Glutamatergic neuron (in vitro differentiated cells): Measurements from ENCODE around the gene PDHA2. TPM values are rescaled to one million over a fixed set of nuclear protein-coding genes. Genes with fewer than 3 reads are reported as not detected.

Experiments used
- DNase-seq: peaks from one replicate; pipeline ENCODE4 v3.0.0; 2022
- H3K27ac Mint-ChIP-seq: one replicate; pipeline ENCODE4 v1.8.0; 2020; ENCODE audit warnings: mild to moderate bottlenecking, mixed read lengths, inconsistent platforms; ENCODE audit not compliant: unreplicated experiment
- H3K27me3 Mint-ChIP-seq: one replicate; pipeline ENCODE4 v1.8.0; 2020; ENCODE audit warnings: mild to moderate bottlenecking, moderate library complexity, mixed read lengths, inconsistent platforms; ENCODE audit not compliant: unreplicated experiment
- H3K36me3 Mint-ChIP-seq: one replicate; pipeline ENCODE4 v1.8.0; 2020; ENCODE audit warnings: mild to moderate bottlenecking, mixed read lengths, inconsistent platforms; ENCODE audit not compliant: unreplicated experiment
- H3K4me1 Mint-ChIP-seq: one replicate; pipeline ENCODE4 v1.8.0; 2020; ENCODE audit warnings: mild to moderate bottlenecking, low read depth, mixed read lengths, inconsistent platforms; ENCODE audit not compliant: unreplicated experiment
- H3K4me3 Mint-ChIP-seq: one replicate; pipeline ENCODE4 v1.8.0; 2020; ENCODE audit warnings: mild to moderate bottlenecking, mixed read lengths, inconsistent platforms; ENCODE audit not compliant: unreplicated experiment
- H3K9me3 Mint-ChIP-seq: one replicate; pipeline ENCODE4 v1.8.0; 2020; ENCODE audit warnings: mild to moderate bottlenecking, moderate library complexity, mixed read lengths, inconsistent platforms; ENCODE audit not compliant: unreplicated experiment
- CTCF ChIP-seq: fragments of 200-600 bp; sonication (generic); IDR thresholded peaks from one replicate; pipeline ENCODE4 v1.5.0; 2021; ENCODE audit not compliant: partially characterized antibody, unreplicated experiment
- long read RNA-seq: library from polyadenylated mRNA; unstranded; transcript quantifications from one replicate; pipeline ENCODE4 v2.0.0, GENCODE V29; 2020; ENCODE audit not compliant: unreplicated experiment
- total RNA-seq: library from RNA; stranded (reverse); fragmentation: NEBNext Ultra II Directional; extraction: Animal tissue kit (Norgen Biotek cat#: 25700); gene quantifications from one replicate; pipeline ENCODE4 v1.2.1, GENCODE V29; 2021; ENCODE audit not compliant: unreplicated experiment

Gene PDHA2
- total RNA-seq = not detected
- long read RNA-seq = 0 reads

- no peak for TF ChIP-seq CTCF
- no peak for DNase-seq
- Mint-ChIP-seq H3K27me3 (no peaks in the 10 kb centered on the region), H3K9me3 (peaks cover 1% of the 10 kb centered on the region), H3K36me3 (no peaks in the 10 kb centered on the region), H3K4me1 (peaks cover 13% of the 10 kb centered on the region), H3K4me3 (no peak within 1 kb of the TSS), H3K27ac (no peak within 1 kb of the TSS)
Measured at GRCh38 chr4:95839891-95840290, at the start of gene PDHA2. TSS of gene PDHA2 (plus strand) at chr4:95840093. CDS start at chr4:95840151, 58 bp downstream.

- Mint-ChIP-seq H3K27me3 (no peaks in the 10 kb centered on the region), H3K9me3 (peaks cover 5% of the 10 kb centered on the region), H3K4me1 (peaks cover 26% of the 10 kb centered on the region), H3K4me3 (no peak overlapping the region), H3K36me3 (no peaks in the 10 kb centered on the region), H3K27ac (peak overlapping the region; percentile 46)
- peak; percentile 18 for DNase-seq
- TF ChIP-seq CTCF = no peak
Measured at GRCh38 chr4:95798003-95798402, 41.9 kb upstream of the PDHA2 start.

GRCh38 chr4:95798727-95799126 lies 41.2 kb upstream of the PDHA2 start:
- DNase-seq = no peak
- peaks cover 5% of the 10 kb centered on the region for H3K9me3 Mint-ChIP-seq
- no peaks in the 10 kb centered on the region for H3K27me3 Mint-ChIP-seq
- peak overlapping the region; percentile 79 for H3K27ac Mint-ChIP-seq
- TF ChIP-seq CTCF = no peak
- no peaks in the 10 kb centered on the region for H3K36me3 Mint-ChIP-seq
- no peak overlapping the region for H3K4me3 Mint-ChIP-seq
- peaks cover 26% of the 10 kb centered on the region for H3K4me1 Mint-ChIP-seq

- Mint-ChIP-seq H3K4me3 (no peak overlapping the region), H3K27me3 (peaks cover 3% of the 10 kb centered on the region), H3K9me3 (no peaks in the 10 kb centered on the region), H3K4me1 (no peaks in the 10 kb centered on the region), H3K27ac (no peak overlapping the region), H3K36me3 (no peaks in the 10 kb centered on the region)
- DNase-seq = no peak
- TF ChIP-seq CTCF = no peak
Measured at GRCh38 chr4:95821867-95822266, 18.0 kb upstream of the PDHA2 start.

- Mint-ChIP-seq H3K27ac (no peak overlapping the region), H3K36me3 (no peaks in the 10 kb centered on the region), H3K9me3 (no peaks in the 10 kb centered on the region), H3K27me3 (peaks cover 1% of the 10 kb centered on the region), H3K4me3 (no peak overlapping the region), H3K4me1 (no peaks in the 10 kb centered on the region)
- no peak for TF ChIP-seq CTCF
- DNase-seq = no peak
Measured at GRCh38 chr4:95825546-95825945, 14.3 kb upstream of the PDHA2 start.
